ENCODE measurements around the gene CDADC1. TPM values are rescaled to one million over a fixed set of nuclear protein-coding genes. Genes with fewer than 3 reads are reported as not detected.

Gene CDADC1
- total RNA-seq, result 8.0 and 9.5 TPM in 2 replicates

DNA sequence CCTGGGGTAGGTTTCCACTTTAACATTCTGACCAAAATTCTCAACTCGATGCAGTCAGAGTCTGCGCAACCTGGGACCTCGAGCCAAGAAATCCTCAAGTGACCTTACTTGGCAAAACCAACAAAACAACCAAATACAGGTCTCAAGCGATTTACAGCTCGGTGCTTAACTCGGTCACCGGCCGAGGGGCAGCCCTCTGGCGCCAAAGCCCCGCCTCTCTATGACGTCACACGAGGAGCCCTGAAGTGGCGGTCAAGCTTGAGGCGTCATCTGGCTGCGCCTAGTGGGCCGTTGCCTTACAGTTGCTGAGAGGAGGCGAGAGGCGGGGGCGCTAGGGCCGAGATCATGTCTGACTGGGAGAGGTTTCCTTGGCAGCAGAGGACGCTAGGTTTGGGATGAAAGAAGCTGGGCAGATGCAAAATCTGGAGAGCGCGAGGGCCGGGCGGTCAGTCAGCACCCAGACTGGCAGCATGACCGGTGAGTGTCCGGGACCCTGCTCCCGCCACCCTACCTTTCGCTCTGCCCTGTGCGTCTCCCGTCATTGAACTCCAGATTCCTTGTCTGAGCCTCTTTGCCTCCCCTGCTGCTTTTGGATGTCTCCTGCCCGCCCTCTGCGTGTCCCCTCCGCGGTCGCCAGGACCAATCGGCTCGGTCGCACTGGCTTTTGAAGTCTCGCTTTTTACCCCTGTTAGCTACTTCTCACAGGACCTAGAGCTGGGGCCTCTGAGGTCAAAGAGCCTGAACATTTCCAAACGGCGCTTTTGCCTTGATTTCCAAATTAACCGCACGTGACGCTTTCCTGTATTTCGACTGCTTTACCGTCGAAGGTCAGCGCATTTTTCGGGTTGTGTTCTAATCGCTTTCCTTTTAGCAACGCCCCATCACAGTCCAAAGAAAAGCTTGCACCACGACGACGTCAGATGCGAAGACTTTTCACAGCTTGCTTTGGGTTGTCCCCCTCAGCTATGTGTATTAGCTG is at the start of gene CDADC1:
CDADC1 (plus strand) TSS at position 283 of the 979 bp plus-strand sequence; CDS start at position 396, 113 bp downstream.
- H3K27ac Mint-ChIP-seq, result peak within 1 kb of the TSS; percentile 96
- peak within 1 kb of the TSS; percentile 91 for H3K4me3 Mint-ChIP-seq
- intact Hi-C loops (cut with micrococcal nuclease), result loop anchor here (1.0 to 10.0 kb wide), 7 partner anchors 10 to 359 kb away; partner anchors contain the start of genes CAB39L, FNDC3A, MLNR and SETDB2
- peaks cover 23% of the 10 kb centered on the region for H3K4me1 Mint-ChIP-seq
- H3K9me3 Mint-ChIP-seq, result no peaks in the 10 kb centered on the region
- peaks cover 11% of the 10 kb centered on the region for H3K36me3 Mint-ChIP-seq (ENCODE audit: low read depth)
- peak; percentile 98 for DNase-seq
- peaks cover 18% of the 10 kb centered on the region for H3K27me3 Mint-ChIP-seq

DNA sequence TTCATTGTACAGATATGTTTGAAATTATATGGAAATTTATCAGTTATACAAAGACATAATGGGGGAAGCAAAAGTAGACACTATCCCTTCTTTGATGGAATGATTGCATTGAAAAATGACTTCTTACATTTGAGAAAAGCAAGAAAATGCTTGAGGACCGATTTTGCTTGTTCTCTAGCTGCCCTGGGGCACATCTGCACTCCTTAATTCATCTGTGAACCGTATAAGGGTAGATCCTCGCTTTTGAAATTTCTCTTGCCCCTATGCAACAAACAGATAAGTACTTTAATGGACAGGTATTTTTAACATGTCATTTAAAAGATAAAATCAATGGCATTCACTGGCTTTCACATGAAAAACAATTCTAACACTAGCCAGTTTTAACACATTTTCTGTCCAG is 41.1 kb upstream of the CDADC1 start:
- Mint-ChIP-seq H3K9me3 (no peaks in the 10 kb centered on the region), H3K36me3 (ENCODE audit: low read depth) (peaks cover 46% of the 10 kb centered on the region), H3K27ac (no peak overlapping the region), H3K4me1 (no peaks in the 10 kb centered on the region), H3K4me3 (no peak overlapping the region), H3K27me3 (no peaks in the 10 kb centered on the region)
- intact Hi-C loops (cut with micrococcal nuclease), result no loop called here
- no peak for DNase-seq

DNA sequence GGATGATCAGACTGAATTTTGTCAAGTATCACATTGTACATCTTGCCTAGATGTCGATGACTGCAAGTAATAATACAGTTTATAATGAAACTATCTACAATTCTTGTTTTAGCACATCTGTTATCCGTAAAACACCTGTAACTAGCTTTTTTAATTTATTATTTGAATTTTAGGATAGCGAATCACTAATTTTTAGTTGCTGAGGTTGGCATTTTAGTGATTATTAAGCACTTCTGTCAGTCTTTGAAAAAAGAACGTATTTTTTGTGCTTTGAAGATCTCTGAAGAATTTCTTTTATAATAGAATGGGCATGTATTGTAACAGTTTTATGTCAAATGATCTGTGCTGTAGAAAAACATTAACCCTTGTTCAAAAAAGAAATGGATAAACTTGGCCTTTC is 39.1 kb upstream of the CDADC1 start:
- no peak for DNase-seq
- Mint-ChIP-seq H3K27me3 (no peaks in the 10 kb centered on the region), H3K4me1 (no peaks in the 10 kb centered on the region), H3K4me3 (no peak overlapping the region), H3K9me3 (no peaks in the 10 kb centered on the region), H3K36me3 (ENCODE audit: low read depth) (peaks cover 43% of the 10 kb centered on the region), H3K27ac (no peak overlapping the region)
- intact Hi-C loops (cut with micrococcal nuclease), result no loop called here

DNA sequence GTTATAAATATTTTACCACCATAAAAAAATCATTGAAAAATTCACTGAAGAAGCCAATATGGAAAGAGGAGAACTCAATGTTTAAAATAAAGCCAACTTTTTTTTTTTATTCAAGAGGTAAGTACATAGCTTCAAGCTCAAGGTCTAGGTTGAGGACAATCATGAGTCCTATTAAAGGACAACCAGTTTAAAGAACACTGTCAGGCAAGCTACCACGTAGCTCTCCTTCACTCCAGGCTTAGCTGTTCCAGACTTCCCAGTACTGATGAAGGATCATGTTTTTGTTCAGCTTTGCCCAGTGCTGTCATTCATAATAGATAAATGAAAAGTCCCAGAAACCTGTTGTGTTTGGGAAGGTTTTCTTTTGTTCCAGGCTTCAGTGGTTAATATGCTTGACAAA is 37.6 kb upstream of the CDADC1 start:
- peaks cover 9% of the 10 kb centered on the region for H3K4me1 Mint-ChIP-seq
- no peaks in the 10 kb centered on the region for H3K9me3 Mint-ChIP-seq
- no peaks in the 10 kb centered on the region for H3K27me3 Mint-ChIP-seq
- intact Hi-C loops (cut with micrococcal nuclease), result no loop called here
- H3K36me3 Mint-ChIP-seq (ENCODE audit: low read depth), result peaks cover 35% of the 10 kb centered on the region
- H3K27ac Mint-ChIP-seq, result no peak overlapping the region
- no peak overlapping the region for H3K4me3 Mint-ChIP-seq
- DNase-seq, result no peak

DNA sequence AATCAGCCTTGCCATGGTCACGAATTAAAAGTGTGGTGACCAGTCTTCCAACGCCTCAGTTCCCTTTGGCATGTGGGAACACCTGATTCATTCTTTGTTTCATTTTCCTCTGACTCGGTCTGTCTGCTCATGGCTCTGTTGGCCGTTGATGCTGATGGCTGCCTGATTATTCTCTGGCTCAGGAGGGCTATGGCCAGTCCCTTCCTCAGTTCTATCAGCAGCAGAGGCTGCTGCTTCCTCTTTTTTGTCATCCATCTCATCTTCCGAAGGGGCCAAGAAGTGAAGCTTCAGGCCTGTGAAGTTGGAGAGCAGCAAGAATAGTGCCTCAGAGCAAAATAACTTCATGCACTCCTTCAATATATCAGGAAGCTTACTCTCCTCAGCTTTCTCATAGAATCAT is 37.1 kb upstream of the CDADC1 start:
- intact Hi-C loops (cut with micrococcal nuclease), result no loop called here
- no peaks in the 10 kb centered on the region for H3K27me3 Mint-ChIP-seq
- H3K4me1 Mint-ChIP-seq, result peaks cover 10% of the 10 kb centered on the region
- H3K36me3 Mint-ChIP-seq (ENCODE audit: low read depth), result peaks cover 32% of the 10 kb centered on the region
- H3K27ac Mint-ChIP-seq, result no peak overlapping the region
- no peaks in the 10 kb centered on the region for H3K9me3 Mint-ChIP-seq
- H3K4me3 Mint-ChIP-seq, result no peak overlapping the region
- no peak for DNase-seq

DNA sequence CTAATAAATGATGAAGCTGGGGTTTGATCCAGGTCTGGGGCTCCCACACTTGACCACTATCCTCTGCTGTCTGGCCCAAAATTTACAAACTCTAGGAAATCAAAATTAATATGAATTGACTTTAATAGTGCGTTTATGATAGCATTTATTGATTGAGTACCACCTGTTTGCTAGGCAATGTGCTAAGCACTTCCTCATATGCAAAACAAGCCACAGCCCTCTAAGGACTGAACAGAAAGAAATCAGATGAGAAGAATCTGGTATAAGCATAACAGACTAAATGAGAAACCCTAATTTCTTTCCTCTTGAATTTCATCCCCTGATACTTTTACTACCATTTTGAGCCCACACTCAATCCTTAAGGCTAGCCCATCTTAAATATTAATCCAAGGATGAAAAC is 34.2 kb upstream of the CDADC1 start:
- Mint-ChIP-seq H3K36me3 (ENCODE audit: low read depth) (peaks cover 15% of the 10 kb centered on the region), H3K4me3 (no peak overlapping the region), H3K9me3 (peaks cover 4% of the 10 kb centered on the region), H3K27ac (no peak overlapping the region), H3K27me3 (peaks cover 15% of the 10 kb centered on the region), H3K4me1 (peaks cover 10% of the 10 kb centered on the region)
- intact Hi-C loops (cut with micrococcal nuclease), result no loop called here
- DNase-seq, result no peak

DNA sequence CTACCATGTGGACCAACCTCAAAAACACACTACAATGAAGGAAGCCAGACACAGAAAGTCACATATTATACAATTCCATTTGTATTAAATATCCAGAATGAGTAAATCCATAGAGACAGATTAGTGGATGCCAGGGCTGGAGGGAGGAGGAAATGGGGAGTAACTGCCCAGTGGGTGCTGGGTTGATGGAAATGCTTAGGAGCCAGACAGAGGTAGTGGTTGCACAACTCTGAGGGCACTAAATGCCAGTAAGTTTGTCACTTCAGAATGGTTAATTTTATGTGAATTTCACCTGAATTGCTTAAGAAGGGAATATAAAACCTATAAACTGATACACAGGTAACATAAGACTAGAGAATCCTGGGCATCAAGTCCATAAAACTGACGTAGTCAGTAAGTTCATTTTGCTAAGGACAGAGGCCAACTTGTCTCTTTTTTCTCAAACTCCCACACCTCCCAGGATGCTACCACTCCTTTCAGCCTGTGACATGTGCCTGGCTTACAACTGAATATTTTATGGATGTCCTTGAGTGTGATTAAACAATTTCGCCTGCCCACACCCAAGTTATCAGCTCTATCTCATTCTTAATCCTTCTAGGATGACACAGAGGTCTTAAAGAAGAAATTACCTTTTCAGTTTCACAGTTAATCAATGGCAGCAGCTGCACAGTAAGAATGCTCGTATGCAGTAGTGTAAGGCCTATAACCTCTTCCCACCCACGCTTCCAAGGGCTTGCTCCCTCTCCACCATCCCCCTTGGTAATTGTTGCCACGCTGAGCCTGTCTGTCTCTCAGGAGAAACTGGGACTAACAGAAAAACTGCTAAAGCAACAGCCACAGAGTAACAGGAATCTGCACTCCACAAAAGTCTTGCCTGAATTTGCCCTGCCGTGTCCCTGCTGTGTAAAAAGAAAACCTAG is 33.5 kb upstream of the CDADC1 start:
- DNase-seq, result no peak
- peaks cover 4% of the 10 kb centered on the region for H3K9me3 Mint-ChIP-seq
- peaks cover 10% of the 10 kb centered on the region for H3K4me1 Mint-ChIP-seq
- no peak overlapping the region for H3K4me3 Mint-ChIP-seq
- H3K27ac Mint-ChIP-seq, result peak overlapping the region; percentile 5
- intact Hi-C loops (cut with micrococcal nuclease), result no loop called here
- peaks cover 15% of the 10 kb centered on the region for H3K36me3 Mint-ChIP-seq (ENCODE audit: low read depth)
- H3K27me3 Mint-ChIP-seq, result peaks cover 22% of the 10 kb centered on the region

DNA sequence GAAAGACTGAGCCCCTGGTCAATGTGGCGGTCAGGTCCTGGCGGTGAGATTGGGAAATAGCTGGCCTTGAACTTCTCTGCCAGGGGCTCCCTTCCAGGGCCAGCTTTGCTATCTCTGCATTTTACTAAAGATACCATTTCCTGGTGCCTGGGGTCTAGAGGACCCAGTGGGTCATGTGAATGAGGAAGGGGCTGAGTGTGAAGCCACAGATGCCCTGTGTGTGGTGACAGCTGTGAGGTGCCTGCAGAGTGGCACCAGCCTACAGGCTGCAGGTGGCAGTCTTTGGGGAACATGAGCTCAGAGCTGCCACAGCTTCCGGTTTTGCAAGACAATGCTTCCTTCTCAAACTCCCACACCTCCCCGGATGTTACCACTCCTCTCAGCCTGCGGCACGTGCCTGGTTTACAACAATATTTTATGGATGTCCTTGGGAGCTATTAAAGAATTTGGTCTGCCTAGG is 32.8 kb upstream of the CDADC1 start:
- H3K27ac Mint-ChIP-seq, result peak overlapping the region; percentile 5

DNA sequence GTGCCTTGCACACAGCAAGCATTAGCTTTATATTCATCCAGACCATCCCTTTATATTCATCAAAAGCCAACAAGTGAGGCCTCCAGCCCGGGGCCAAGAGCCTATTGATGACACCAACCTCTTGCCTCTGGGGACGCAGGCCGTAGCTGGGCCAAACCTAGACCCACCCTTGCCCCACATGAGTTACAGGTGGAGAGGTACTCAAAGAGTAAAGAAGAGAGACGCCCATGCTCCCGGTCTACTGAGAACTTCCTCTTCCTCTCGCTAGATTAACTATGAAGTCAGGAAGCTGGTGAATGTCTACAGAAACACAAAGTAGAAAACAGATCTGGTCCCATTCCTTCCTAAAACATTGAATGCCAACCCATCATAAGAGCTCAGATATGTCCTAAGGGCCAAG is 31.4 kb upstream of the CDADC1 start:
- no peak overlapping the region for H3K27ac Mint-ChIP-seq
- no peak overlapping the region for H3K4me3 Mint-ChIP-seq
- H3K4me1 Mint-ChIP-seq, result peaks cover 13% of the 10 kb centered on the region
- peaks cover 34% of the 10 kb centered on the region for H3K27me3 Mint-ChIP-seq
- H3K36me3 Mint-ChIP-seq (ENCODE audit: low read depth), result peaks cover 6% of the 10 kb centered on the region
- no peak for DNase-seq
- intact Hi-C loops (cut with micrococcal nuclease), result no loop called here
- H3K9me3 Mint-ChIP-seq, result peaks cover 4% of the 10 kb centered on the region

More for the DNA sequence above, 32.8 kb upstream of the CDADC1 start:
- H3K27me3 Mint-ChIP-seq, result peaks cover 28% of the 10 kb centered on the region
- DNase-seq, result peak; percentile 76
- H3K9me3 Mint-ChIP-seq, result peaks cover 4% of the 10 kb centered on the region
- intact Hi-C loops (cut with micrococcal nuclease), result no loop called here
- no peak overlapping the region for H3K4me3 Mint-ChIP-seq
- peaks cover 11% of the 10 kb centered on the region for H3K4me1 Mint-ChIP-seq
- peaks cover 14% of the 10 kb centered on the region for H3K36me3 Mint-ChIP-seq (ENCODE audit: low read depth)

DNA sequence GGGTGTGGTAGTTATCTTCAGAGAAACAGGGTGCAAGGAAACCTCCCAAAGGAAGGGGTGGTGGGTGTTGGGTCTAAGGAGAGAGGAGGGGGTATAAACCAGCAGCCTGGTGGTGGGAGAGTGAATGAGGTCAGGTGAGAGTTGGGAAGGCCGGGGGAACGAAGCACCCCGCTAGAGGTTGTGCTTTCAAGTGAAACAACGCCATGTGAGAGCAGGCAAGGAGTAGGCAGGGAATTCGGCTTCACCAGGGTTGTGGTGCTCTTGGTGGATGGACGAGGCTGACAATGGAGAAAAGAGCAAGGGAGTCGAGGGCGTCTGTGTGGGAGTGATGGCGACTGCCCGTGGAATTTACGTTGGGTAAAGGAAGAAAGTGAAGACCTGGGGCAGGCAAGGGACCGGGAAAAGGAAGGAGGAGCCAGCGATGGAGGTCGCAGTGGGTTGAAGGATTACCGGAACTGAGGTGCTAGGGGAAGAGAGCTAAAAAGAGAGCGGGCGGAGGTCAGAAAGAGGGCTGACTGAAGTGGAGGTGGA is 29.7 kb upstream of the CDADC1 start:
- peaks cover 4% of the 10 kb centered on the region for H3K9me3 Mint-ChIP-seq
- no peak overlapping the region for H3K4me3 Mint-ChIP-seq
- peaks cover 51% of the 10 kb centered on the region for H3K27me3 Mint-ChIP-seq
- H3K36me3 Mint-ChIP-seq (ENCODE audit: low read depth), result no peaks in the 10 kb centered on the region
- no peak for DNase-seq
- intact Hi-C loops (cut with micrococcal nuclease), result no loop called here
- H3K4me1 Mint-ChIP-seq, result peaks cover 13% of the 10 kb centered on the region
- no peak overlapping the region for H3K27ac Mint-ChIP-seq

DNA sequence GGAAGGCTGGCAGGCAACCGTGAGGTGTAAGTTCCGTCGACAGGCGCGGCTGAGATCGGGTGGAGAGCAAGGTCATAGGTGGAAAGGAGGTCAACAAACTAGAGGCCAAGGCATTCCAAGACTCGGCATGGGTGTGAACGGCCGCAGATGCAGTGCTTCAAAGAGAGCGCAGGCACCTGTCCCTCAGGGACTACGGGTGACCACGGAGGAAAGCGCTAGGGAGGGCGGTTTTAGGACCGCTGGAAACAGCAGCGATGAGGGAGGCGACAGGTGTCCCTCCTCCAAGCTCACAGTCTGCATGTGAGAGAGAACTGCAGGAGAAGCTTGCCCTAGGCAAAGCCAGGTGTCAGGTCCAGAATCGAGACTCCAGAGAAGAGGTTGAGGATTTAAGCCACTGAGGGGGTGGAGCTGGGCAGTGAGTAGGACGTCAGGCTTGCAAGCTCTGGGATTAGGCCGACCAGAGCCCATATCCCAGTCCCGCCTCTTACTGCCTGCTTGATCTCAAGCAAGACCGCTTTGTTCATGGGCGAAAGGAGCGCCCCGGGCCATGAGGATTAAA is 29.2 kb upstream of the CDADC1 start:
- DNase-seq, result peak; percentile 51
- H3K4me3 Mint-ChIP-seq, result no peak overlapping the region
- H3K27ac Mint-ChIP-seq, result no peak overlapping the region
- peaks cover 54% of the 10 kb centered on the region for H3K27me3 Mint-ChIP-seq
- peaks cover 13% of the 10 kb centered on the region for H3K4me1 Mint-ChIP-seq
- H3K9me3 Mint-ChIP-seq, result peaks cover 4% of the 10 kb centered on the region
- H3K36me3 Mint-ChIP-seq (ENCODE audit: low read depth), result no peaks in the 10 kb centered on the region
- intact Hi-C loops (cut with micrococcal nuclease), result no loop called here

DNA sequence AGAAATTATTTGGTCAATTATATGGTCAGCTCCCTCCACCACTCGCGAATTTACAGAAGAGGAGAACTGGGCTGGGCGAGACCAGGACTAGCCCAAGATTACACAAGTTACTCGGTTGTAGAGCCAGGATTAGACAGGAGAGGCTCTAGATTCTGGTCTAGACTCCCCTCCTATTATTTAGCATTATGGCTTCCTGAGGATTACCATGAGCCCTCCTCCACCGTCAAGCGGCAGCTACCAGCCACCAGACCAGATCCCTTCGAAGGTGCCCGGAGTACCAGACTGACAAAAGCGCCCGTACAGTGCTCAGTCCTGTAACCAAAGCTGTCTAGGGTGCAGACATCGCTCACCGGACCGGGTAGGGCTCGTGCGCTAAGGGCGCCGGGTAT is 28.1 kb upstream of the CDADC1 start:
- Mint-ChIP-seq H3K27me3 (peaks cover 64% of the 10 kb centered on the region), H3K4me1 (peaks cover 9% of the 10 kb centered on the region), H3K4me3 (peak overlapping the region; percentile 18), H3K36me3 (ENCODE audit: low read depth) (no peaks in the 10 kb centered on the region), H3K9me3 (peaks cover 4% of the 10 kb centered on the region), H3K27ac (no peak overlapping the region)
- intact Hi-C loops (cut with micrococcal nuclease), result loop anchor here (2.0 kb wide), 1 partner anchor 27 kb away; the partner anchor contains the start of gene CDADC1
- no peak for DNase-seq

Measured in activated CD4-positive, alpha-beta T cell treated with anti-CD3 and anti-CD28 coated beads, Interleukin-2, amount 10 ng/mL, durations not matched to agents 24 days and 14 days (primary cell).